ENCODE data around the gene GLI3.

DNA sequence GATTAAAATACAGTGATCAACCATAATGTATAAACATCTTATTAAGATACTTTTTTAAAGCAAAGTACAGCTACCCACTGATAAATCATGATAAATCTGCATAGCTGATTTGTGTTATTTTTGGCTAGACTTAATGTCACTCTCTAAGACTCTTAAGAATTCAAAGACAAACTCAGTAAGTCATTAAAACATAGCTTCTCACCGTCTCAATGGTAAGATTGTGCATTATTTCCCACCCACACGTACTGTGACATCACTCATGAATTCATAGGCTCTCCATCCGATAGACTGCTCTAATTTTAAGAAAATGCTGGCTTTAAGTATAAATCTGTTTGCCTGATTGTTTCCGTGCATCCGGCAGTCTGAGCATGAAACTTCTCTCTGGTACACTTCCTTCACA lies 266.1 kb downstream of the GLI3 start:
- TF ChIP-seq, protein P1, sequence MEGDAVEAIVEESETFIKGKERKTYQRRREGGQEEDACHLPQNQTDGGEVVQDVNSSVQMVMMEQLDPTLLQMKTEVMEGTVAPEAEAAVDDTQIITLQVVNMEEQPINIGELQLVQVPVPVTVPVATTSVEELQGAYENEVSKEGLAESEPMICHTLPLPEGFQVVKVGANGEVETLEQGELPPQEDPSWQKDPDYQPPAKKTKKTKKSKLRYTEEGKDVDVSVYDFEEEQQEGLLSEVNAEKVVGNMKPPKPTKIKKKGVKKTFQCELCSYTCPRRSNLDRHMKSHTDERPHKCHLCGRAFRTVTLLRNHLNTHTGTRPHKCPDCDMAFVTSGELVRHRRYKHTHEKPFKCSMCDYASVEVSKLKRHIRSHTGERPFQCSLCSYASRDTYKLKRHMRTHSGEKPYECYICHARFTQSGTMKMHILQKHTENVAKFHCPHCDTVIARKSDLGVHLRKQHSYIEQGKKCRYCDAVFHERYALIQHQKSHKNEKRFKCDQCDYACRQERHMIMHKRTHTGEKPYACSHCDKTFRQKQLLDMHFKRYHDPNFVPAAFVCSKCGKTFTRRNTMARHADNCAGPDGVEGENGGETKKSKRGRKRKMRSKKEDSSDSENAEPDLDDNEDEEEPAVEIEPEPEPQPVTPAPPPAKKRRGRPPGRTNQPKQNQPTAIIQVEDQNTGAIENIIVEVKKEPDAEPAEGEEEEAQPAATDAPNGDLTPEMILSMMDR (IDR thresholded peaks at IDR 0.05; ENCODE audit: borderline replicate concordance, extremely low read depth, low read length, poor library complexity, severe bottlenecking): no peak
- TF ChIP-seq EZH2 (IDR thresholded peaks at IDR 0.05; ENCODE audit: borderline replicate concordance, low read depth, low read length, severe bottlenecking): no peak

All from DND-41 (cell line).